GM12892 (cell line): ENCODE measurements around the gene MRPL50.

ENCODE experiments used
- POLR2A ChIP-seq: IDR thresholded peaks from 2 replicates; pipeline ENCODE4 v1.6.1; 2011; ENCODE audit warnings: low read depth, low read length, control low read depth
- POLR2AphosphoS5 ChIP-seq: IDR thresholded peaks from 2 replicates; pipeline ENCODE4 v1.6.1; 2011; ENCODE audit warnings: low read depth, low read length, control low read depth
- TAF1 ChIP-seq: IDR thresholded peaks from 2 replicates; pipeline ENCODE4 v1.6.1; 2011; ENCODE audit warnings: low read depth, mild to moderate bottlenecking, control low read depth, low read length, borderline replicate concordance

DNA sequence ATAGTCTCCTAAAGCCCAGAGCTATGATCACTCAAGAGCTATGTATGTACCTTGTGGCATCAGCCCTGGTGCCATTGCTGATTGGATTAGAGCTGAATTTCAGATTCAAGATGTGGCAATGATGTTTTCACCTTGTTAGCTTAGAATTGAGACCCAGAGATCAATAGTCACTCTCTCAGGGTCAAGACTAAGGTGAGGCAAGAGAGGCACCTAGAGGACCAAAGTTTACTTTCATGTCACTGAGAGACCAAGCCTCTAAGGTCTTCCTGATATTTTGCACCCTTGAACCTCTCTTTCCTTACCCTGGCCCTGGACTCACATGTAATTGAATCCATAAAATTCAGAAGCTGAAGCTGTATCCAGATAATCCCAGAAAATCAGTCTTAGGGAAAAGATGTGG lies 56.5 kb downstream of the MRPL50 start:
- TF ChIP-seq POLR2A (no peak), POLR2AphosphoS5 (no peak), TAF1 (no peak)
